HepG2 (cell line): ENCODE results near the gene RUNDC1. TPM values are rescaled to one million over a fixed set of nuclear protein-coding genes. Genes with fewer than 3 reads are reported as not detected.

Source experiments
- ATAC-seq: fragments of 200-7000 bp; cut with Tn5 transposase; 3 replicates; pipeline ENCODE4 v1.9.1; 2020; ENCODE audit warnings: mild to moderate bottlenecking, moderate library complexity
- BruUV-seq: library from RNA; stranded (reverse); fragments of 400-500 nt; replicated peaks from 2 replicates; lab custom pipeline; 2021; lab: Mats Ljungman, UMichigan
- CTCF ChIA-PET: fragments of 300-600 bp; formaldehyde crosslinking; extraction: SDS; loops from one replicate; lab custom pipeline; 2021; ENCODE audit warnings: low total read pairs, inconsistent platforms, low intra/inter-chr PET ratio; lab: Yijun Ruan, JAX
- POLR2A ChIA-PET: fragments of 350-600 bp; sonication (Branson Sonifier 250); formaldehyde crosslinking; loops from one replicate; lab custom pipeline; 2020; ENCODE audit warnings: antibody characterized with exemption, inconsistent platforms; lab: Yijun Ruan, JAX
- DNase-seq: peaks from one replicate; pipeline ENCODE4 v3.0.0-alpha.2; 2015; ENCODE audit warnings: low spot score
- FAIRE-seq: peaks from 3 replicates; lab custom pipeline; 2011; peaks lifted over from hg19 to GRCh38; lab: Jason Lieb, UNC
- H2AFZ ChIP-seq: one replicate; pipeline ENCODE4 v1.6.1; 2011; ENCODE audit warnings: low read length, inconsistent platforms
- H3K27ac ChIP-seq: fragments of 300-600 bp; 3 replicates; pipeline ENCODE4 v1.8.0; 2011; ENCODE audit warnings: mixed run types, mild to moderate bottlenecking, mixed read lengths, low read length, inconsistent platforms; ENCODE audit not compliant: insufficient read depth; ENCODE audit errors: extremely low read length
- H3K27me3 ChIP-seq, 2 experiments: fragments of 200-600 bp in 1 of 2; 2 replicates in 1 of 2; 3 replicates in 1 of 2; pipeline versions ENCODE4 v1.6.0 to v1.8.0; 2011; ENCODE audit warnings: low read length in 2 of 2, mild to moderate bottlenecking in 2 of 2, moderate library complexity in 2 of 2, inconsistent platforms in 1 of 2; ENCODE audit not compliant: insufficient read depth in 2 of 2, control insufficient read depth in 1 of 2
- H3K36me3 ChIP-seq, 2 experiments: fragments of 200-600 bp in 1 of 2; replicated peaks in 1 of 2; 2 replicates in 1 of 2; 3 replicates in 1 of 2; pipeline versions ENCODE4 v1.5.1 to v1.8.0; 2011; ENCODE audit warnings: low read length in 2 of 2, inconsistent platforms in 1 of 2; ENCODE audit not compliant: insufficient read depth in 2 of 2, control insufficient read depth in 1 of 2
- H3K4me1 ChIP-seq: 2 replicates; pipeline ENCODE4 v1.5.1; 2012; ENCODE audit warnings: low read length, inconsistent platforms; ENCODE audit not compliant: insufficient read depth
- H3K4me2 ChIP-seq: 2 replicates; pipeline ENCODE4 v1.6.0; 2011; ENCODE audit warnings: low read depth, low read length, inconsistent platforms
- H3K4me3 ChIP-seq, 3 experiments: fragments of 200-600 bp in 1 of 3; sonication (generic), shearing (Covaris generic) in 1 of 3; replicated peaks in 1 of 3; 2 replicates each; pipeline ENCODE4 v1.5.1; 2011 to 2016; ENCODE audit warnings: low read length in 3 of 3, inconsistent platforms in 2 of 3, low read depth in 2 of 3, mild to moderate bottlenecking in 2 of 3, control low read depth in 1 of 3, mixed read lengths in 1 of 3; ENCODE audit not compliant: insufficient read depth in 1 of 3
- H3K79me2 ChIP-seq: one replicate; pipeline ENCODE4 v1.6.1; 2011; ENCODE audit warnings: low read length, inconsistent platforms; ENCODE audit not compliant: insufficient read depth
- H3K9ac ChIP-seq: 2 replicates; pipeline ENCODE4 v1.6.0; 2011; ENCODE audit warnings: mild to moderate bottlenecking, low read depth, low read length, inconsistent platforms; ENCODE audit not compliant: insufficient read depth
- H3K9me3 ChIP-seq: 2 replicates; pipeline ENCODE4 v1.5.1; 2012; ENCODE audit warnings: mild to moderate bottlenecking, low read length
- H4K20me1 ChIP-seq: 2 replicates; pipeline ENCODE4 v1.6.0; 2011; ENCODE audit warnings: inconsistent platforms, mild to moderate bottlenecking, low read length, moderate library complexity; ENCODE audit not compliant: insufficient read depth
- ATF7 ChIP-seq, 2 experiments: fragments of 450-650 bp in 1 of 2; sonication (generic) in 1 of 2; formaldehyde crosslinking in 1 of 2; IDR thresholded peaks; 2 replicates each; pipeline versions ENCODE4 v1.4.0 to v1.6.1; 2016 to 2020; ENCODE audit warnings: antibody characterized with exemption in 1 of 2, mild to moderate bottlenecking in 1 of 2, missing genetic modification reagents in 1 of 2
- CEBPB ChIP-seq: IDR thresholded peaks from 2 replicates; pipeline ENCODE4 v1.6.1; 2011; ENCODE audit warnings: low read depth, low read length, improper control_type of control experiment, borderline replicate concordance
- ZNF451 ChIP-seq: sonication (generic); formaldehyde crosslinking; IDR thresholded peaks from 2 replicates; pipeline ENCODE4 v1.5.0; 2020; ENCODE audit warnings: mild to moderate bottlenecking, missing genetic modification reagents
- WGBS: methylation state at CpG from one replicate; pipeline ENCODE4 v1.1.6; 2017; ENCODE audit warnings: low lambda C conversion rate; 5-methylcytosine and 5-hydroxymethylcytosine counted together
- in situ Hi-C: cut with HindIII; loops from 2 replicates; pipeline ENCODE4 v1.10.0; 2017; ENCODE audit warnings: low pct_unique_long_range_greater_than_20kb; ENCODE audit not compliant: extremely low pct_ligation_motif_present
- intact Hi-C: fragments of 100-400 bp; cut with micrococcal nuclease; formaldehyde crosslinking; loops from one replicate; pipeline ENCODE4 v1.10.0; 2022; ENCODE audit not compliant: unreplicated experiment
- polyA plus RNA-seq, 8 experiments: library from polyadenylated mRNA; depleted of rRNA in 3 of 8; stranded (reverse) in 7 of 8; unstranded in 1 of 8; fragments of >200 nt; fragmentation: Illumina TruSeq in 4 of 8; extraction: Trizol in 4 of 8; gene quantifications; 2 replicates each; pipeline versions ENCODE4 v1.2.1 to v1.2.3, GENCODE V29; 2011 to 2016; ENCODE audit warnings: low read depth in 4 of 8, missing spikeins in 1 of 8, mixed read lengths in 1 of 8; ENCODE audit not compliant: insufficient read depth in 1 of 8
- total RNA-seq, 5 experiments: library from RNA; depleted of rRNA; stranded (reverse); fragments of >200 nt; fragmentation: Illumina TruSeq; extraction: Trizol; gene quantifications; 2 replicates each; pipeline ENCODE4 v1.2.3, GENCODE V29; 2016; ENCODE audit warnings: low read depth in 1 of 5

RUNDC1 gene
- total and polyA plus RNA-seq, 2 of the 13 experiments (the other 11 are each of a cell fraction or from before 2014, with no cell fraction given) = 10.3 to 11.4 TPM

DNA sequence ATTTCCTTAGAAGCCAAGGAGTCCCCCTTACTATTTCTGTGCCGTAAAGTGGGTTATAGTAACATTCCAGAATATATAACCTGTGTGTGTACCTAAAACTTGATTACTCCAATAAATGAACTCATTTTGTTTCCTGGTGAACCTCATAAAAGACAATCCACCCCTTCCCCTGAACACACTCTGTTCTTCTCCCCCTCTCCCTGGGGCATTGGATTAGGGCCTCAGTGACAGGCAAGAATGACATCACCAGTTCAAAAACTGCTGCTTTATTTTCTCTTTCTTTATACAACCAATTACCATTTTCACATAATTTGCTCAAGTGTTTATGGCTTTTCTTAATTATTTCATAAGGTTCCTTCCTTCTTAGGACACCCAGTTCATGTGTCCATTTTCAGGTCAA lies 33.6 kb upstream of the RUNDC1 start:
- POLR2A ChIA-PET = no interaction called here

GRCh38 chr17:42950044-42950783 lies 30.2 kb upstream of the RUNDC1 start:
- peaks cover 1 to 21% of the 10 kb centered on the region in 2 experiments; a peak in 2 of 5 replicates for H3K36me3 ChIP-seq

More for the DNA sequence above, 33.6 kb upstream of the RUNDC1 start:
- no peaks in the 10 kb centered on the region for H3K9me3 ChIP-seq
- H3K9ac ChIP-seq = no peak overlapping the region
- ATAC-seq (no peak), DNase-seq (no peak), FAIRE-seq (no peak)
- no peak overlapping the region for H3K4me3 ChIP-seq
- BruUV-seq = no TSS peak
- H4K20me1 ChIP-seq = no peaks in the 10 kb centered on the region
- no peaks in the 10 kb centered on the region for H3K79me2 ChIP-seq
- TF ChIP-seq ATF7 (IDR thresholded peaks at IDR 0.05) (peak; percentile 68), ATF7 (CRISPR knock-in tag; IDR thresholded peaks at IDR 0.05) (no peak), ZNF451 (no peak)
- peaks cover 9% of the 10 kb centered on the region; the same call in 1 of the 2 replicates for H3K4me1 ChIP-seq
- CTCF ChIA-PET = no interaction called here
- 88% methylated on average over 1 of the region's 1 CpG for WGBS
- no peak overlapping the region for H3K4me2 ChIP-seq
- peaks cover 0 to 14% of the 10 kb centered on the region in 2 experiments; a peak in 1 of 5 replicates for H3K36me3 ChIP-seq
- H3K27ac ChIP-seq = no peak overlapping the region
- no peaks in the 10 kb centered on the region; a peak in 1 of 5 replicates for H3K27me3 ChIP-seq
- in situ Hi-C loops = loop anchor here (10.0 kb wide), 1 partner anchor 232 kb away; no protein-coding TSS in a partner anchor
- no peak overlapping the region for H2AFZ ChIP-seq
- intact Hi-C loops = no loop called here

More at GRCh38 chr17:42950044-42950783, 30.2 kb upstream of the RUNDC1 start:
- H3K27me3 ChIP-seq = no peaks in the 10 kb centered on the region
- H3K9ac ChIP-seq = no peak overlapping the region
- H3K79me2 ChIP-seq = no peaks in the 10 kb centered on the region
- BruUV-seq = no TSS peak
- no peak for TF ChIP-seq CEBPB
- no peak overlapping the region for H3K4me2 ChIP-seq
- no peaks in the 10 kb centered on the region for H3K9me3 ChIP-seq
- in situ Hi-C loops (no loop called here), intact Hi-C loops (no loop called here)
- WGBS = 93% methylated on average over 13 of the region's 13 CpGs
- no peak overlapping the region for H3K27ac ChIP-seq
- FAIRE-seq (no peak), DNase-seq (no peak), ATAC-seq (no peak)
- ChIA-PET CTCF (no interaction called here), POLR2A (no interaction called here)
- peaks cover 13% of the 10 kb centered on the region for H3K4me1 ChIP-seq
- no peak overlapping the region for H2AFZ ChIP-seq
- no peak overlapping the region for H3K4me3 ChIP-seq
- no peaks in the 10 kb centered on the region for H4K20me1 ChIP-seq
